Measurements from ENCODE around the gene HSPA8. TPM values are rescaled to one million over a fixed set of nuclear protein-coding genes. Genes with fewer than 3 reads are reported as not detected.

Gene HSPA8
- total RNA-seq, 1 donor from 2014 or later, result 1,277 TPM

- FAIRE-seq (no peak), DNase-seq (ENCODE audit: low read depth) (no peak)
- no peaks in the 10 kb centered on the region for H3K27me3 ChIP-seq (ENCODE audit: control insufficient read depth, insufficient read depth, low read length)
- no peak overlapping the region for H3K4me3 ChIP-seq (ENCODE audit: low read depth, low read length)
- H3K36me3 ChIP-seq (ENCODE audit: control insufficient read depth, insufficient read depth, low read length), result no peaks in the 10 kb centered on the region
- TF ChIP-seq, protein P1, sequence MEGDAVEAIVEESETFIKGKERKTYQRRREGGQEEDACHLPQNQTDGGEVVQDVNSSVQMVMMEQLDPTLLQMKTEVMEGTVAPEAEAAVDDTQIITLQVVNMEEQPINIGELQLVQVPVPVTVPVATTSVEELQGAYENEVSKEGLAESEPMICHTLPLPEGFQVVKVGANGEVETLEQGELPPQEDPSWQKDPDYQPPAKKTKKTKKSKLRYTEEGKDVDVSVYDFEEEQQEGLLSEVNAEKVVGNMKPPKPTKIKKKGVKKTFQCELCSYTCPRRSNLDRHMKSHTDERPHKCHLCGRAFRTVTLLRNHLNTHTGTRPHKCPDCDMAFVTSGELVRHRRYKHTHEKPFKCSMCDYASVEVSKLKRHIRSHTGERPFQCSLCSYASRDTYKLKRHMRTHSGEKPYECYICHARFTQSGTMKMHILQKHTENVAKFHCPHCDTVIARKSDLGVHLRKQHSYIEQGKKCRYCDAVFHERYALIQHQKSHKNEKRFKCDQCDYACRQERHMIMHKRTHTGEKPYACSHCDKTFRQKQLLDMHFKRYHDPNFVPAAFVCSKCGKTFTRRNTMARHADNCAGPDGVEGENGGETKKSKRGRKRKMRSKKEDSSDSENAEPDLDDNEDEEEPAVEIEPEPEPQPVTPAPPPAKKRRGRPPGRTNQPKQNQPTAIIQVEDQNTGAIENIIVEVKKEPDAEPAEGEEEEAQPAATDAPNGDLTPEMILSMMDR (IDR thresholded peaks at IDR 0.05; ENCODE audit: insufficient read depth, low read length, severe bottlenecking), result no peak
Observed at GRCh38 chr11:123076484-123076883, 14.5 kb upstream of the HSPA8 start.

- FAIRE-seq, result no peak
- H3K36me3 ChIP-seq (ENCODE audit: control insufficient read depth, insufficient read depth, low read length), result no peaks in the 10 kb centered on the region
- DNase-seq (ENCODE audit: low read depth), result no peak
- TF ChIP-seq, protein P1 (IDR thresholded peaks at IDR 0.05; ENCODE audit: insufficient read depth, low read length, severe bottlenecking), result no peak
- H3K27me3 ChIP-seq (ENCODE audit: control insufficient read depth, insufficient read depth, low read length), result no peaks in the 10 kb centered on the region
- no peak overlapping the region for H3K4me3 ChIP-seq (ENCODE audit: low read depth, low read length)
Observed at GRCh38 chr11:123073343-123074057, 11.6 kb upstream of the HSPA8 start.

GRCh38 chr11:123072762-123073161, 10.8 kb upstream of the HSPA8 start:
- TF ChIP-seq, protein P1 (IDR thresholded peaks at IDR 0.05; ENCODE audit: insufficient read depth, low read length, severe bottlenecking), result no peak
- Histone ChIP-seq H3K4me3 (ENCODE audit: low read depth, low read length) (no peak overlapping the region), H3K36me3 (ENCODE audit: control insufficient read depth, insufficient read depth, low read length) (no peaks in the 10 kb centered on the region), H3K27me3 (ENCODE audit: control insufficient read depth, insufficient read depth, low read length) (no peaks in the 10 kb centered on the region)
- FAIRE-seq, result no peak
- DNase-seq (ENCODE audit: low read depth), result no peak

DNA sequence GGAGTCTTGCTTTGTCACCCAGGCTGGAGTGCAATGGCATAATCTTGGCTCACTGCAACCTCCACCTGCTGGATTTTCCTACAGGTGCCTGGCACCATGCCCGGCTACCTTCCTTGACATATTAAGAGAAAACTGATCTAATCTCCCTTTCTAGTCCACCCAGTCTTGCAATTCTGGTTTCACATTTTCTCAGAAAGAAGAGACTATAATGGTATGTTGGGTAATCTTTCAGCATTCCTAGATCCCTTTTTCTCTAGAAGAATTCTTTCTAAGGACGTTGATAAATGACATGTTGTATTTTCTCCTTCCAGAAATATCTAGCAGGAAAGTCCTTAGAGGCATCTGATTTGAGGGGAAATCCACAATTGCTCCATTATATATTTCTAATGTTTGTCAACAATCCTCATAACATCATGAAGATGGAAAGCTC, 10.4 kb upstream of the HSPA8 start:
- Histone ChIP-seq H3K4me3 (ENCODE audit: low read depth, low read length) (no peak overlapping the region), H3K27me3 (ENCODE audit: control insufficient read depth, insufficient read depth, low read length) (no peaks in the 10 kb centered on the region), H3K36me3 (ENCODE audit: control insufficient read depth, insufficient read depth, low read length) (no peaks in the 10 kb centered on the region)
- FAIRE-seq (no peak), DNase-seq (ENCODE audit: low read depth) (no peak)
- TF ChIP-seq, protein P1 (IDR thresholded peaks at IDR 0.05; ENCODE audit: insufficient read depth, low read length, severe bottlenecking), result no peak

DNA sequence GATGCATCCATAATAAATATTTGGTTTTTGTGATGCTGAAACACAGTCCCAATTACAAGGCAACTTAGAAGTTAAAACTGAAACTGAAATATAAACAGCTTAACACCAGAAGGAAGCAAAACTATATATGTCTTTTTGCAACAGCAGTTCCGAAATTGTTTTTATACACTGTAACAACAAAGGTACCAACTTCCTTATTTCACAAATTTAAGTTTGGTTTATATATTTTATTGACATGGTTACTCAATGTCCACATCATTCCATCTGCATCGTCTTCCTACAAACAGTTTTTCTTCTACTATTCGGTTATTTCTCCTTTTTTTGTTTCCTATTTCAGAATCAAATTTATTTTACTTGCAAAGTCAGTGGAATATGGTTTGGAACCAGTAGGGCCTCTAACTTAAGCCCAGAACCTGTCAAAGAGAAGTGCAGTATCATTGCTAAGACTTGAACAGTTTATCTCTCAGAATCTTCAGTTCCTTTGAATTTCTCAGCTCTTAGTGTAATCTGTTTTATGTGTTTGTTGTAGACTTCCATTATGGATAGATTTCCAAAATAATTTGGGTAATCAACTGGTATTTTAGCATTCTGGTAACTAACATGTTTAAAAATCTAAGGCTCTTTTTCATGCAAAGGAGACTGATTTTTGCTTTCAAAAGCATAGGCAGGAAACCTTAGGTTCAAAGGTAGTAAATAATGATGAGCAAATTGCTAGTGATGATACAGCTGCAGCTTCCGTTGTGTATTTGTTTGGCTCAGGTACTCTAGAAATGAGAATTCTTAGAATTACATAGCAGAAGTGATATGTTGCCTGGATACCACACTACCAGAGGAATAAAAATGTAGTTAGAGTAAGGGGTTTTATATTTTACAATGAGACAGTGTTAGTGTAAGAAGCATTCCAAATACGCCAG, 8.2 kb upstream of the HSPA8 start:
- Histone ChIP-seq H3K4me3 (ENCODE audit: low read depth, low read length) (no peak overlapping the region), H3K27me3 (ENCODE audit: control insufficient read depth, insufficient read depth, low read length) (no peaks in the 10 kb centered on the region), H3K36me3 (ENCODE audit: control insufficient read depth, insufficient read depth, low read length) (no peaks in the 10 kb centered on the region)
- no peak for FAIRE-seq
- no peak for DNase-seq (ENCODE audit: low read depth)
- TF ChIP-seq, protein P1 (IDR thresholded peaks at IDR 0.05; ENCODE audit: insufficient read depth, low read length, severe bottlenecking), result no peak
